ENCODE results near the gene PIGB. TPM values are rescaled to one million over a fixed set of nuclear protein-coding genes. Genes with fewer than 3 reads are reported as not detected.

The PIGB gene
- total and polyA plus RNA-seq, 2 of the 8 experiments (the other 6 are each of a cell fraction or from before 2014, with no cell fraction given) = 4.3 to 11.7 TPM

GRCh38 chr15:55394694-55395093 is 75.7 kb downstream of the PIGB start:
- Histone ChIP-seq H3K9ac (replicated peaks in 1 of 4; ENCODE audit: extremely low read depth in 1 of 4, low read depth in 3 of 4, low read length in 3 of 4) (no peak overlapping the region), H3K4me2 (ENCODE audit: insufficient read depth in 1 of 2, low read depth in 2 of 2, low read length in 2 of 2) (no peak overlapping the region), H3K4me1 (replicated peaks in 1 of 4; ENCODE audit: control insufficient read depth in 3 of 4, insufficient read depth in 4 of 4, low read length in 3 of 4) (no peaks in the 10 kb centered on the region), H4K5ac (ENCODE audit: insufficient read length, low read depth, low read length) (no peak overlapping the region), H3K36me3 (ENCODE audit: control insufficient read depth in 2 of 4, insufficient read depth in 4 of 4, low read length in 3 of 4) (no peaks in the 10 kb centered on the region), H3K79me2 (ENCODE audit: control insufficient read depth in 1 of 2, insufficient read depth in 2 of 2, low read length in 2 of 2) (no peaks in the 10 kb centered on the region), H2BK15ac (ENCODE audit: low read length) (no peak overlapping the region), H3K23me2 (ENCODE audit: low read depth, low read length) (no peaks in the 10 kb centered on the region), H3K23ac (ENCODE audit: insufficient read length) (no peak overlapping the region), H3K79me1 (ENCODE audit: low read depth, low read length) (no peaks in the 10 kb centered on the region), H2BK20ac (ENCODE audit: low read length) (no peak overlapping the region), H2BK5ac (ENCODE audit: low read depth, low read length) (no peak overlapping the region), H3K4ac (replicated peaks; ENCODE audit: insufficient read length, low read depth, low read length) (no peak overlapping the region), H4K91ac (replicated peaks; ENCODE audit: insufficient read length, low read length) (no peak overlapping the region), H2BK12ac (ENCODE audit: low read depth, low read length) (no peak overlapping the region), H4K8ac (ENCODE audit: extremely low read depth, insufficient read depth, low read length) (no peak overlapping the region), H3K14ac (ENCODE audit: insufficient read length) (no peak overlapping the region), H4K20me1 (replicated peaks in 1 of 2; ENCODE audit: control insufficient read depth in 1 of 2, insufficient read depth in 2 of 2, low read length in 2 of 2) (no peaks in the 10 kb centered on the region), H3K18ac (ENCODE audit: extremely low read depth, low read length) (no peak overlapping the region), H2AFZ (ENCODE audit: low read length) (no peak overlapping the region), H2AK5ac (ENCODE audit: low read depth, low read length) (no peak overlapping the region), H2BK120ac (replicated peaks; ENCODE audit: low read depth, low read length) (no peak overlapping the region), H3K27me3 (replicated peaks in 1 of 4; ENCODE audit: control insufficient read depth in 3 of 4, extremely low read depth in 1 of 4, insufficient read depth in 3 of 4, low read length in 3 of 4) (no peaks in the 10 kb centered on the region), H3K56ac (replicated peaks; ENCODE audit: insufficient read length, low read depth, low read length) (no peak overlapping the region), H3K9me3 (ENCODE audit: insufficient read depth in 2 of 2, low read depth in 1 of 2, low read length in 1 of 2) (peaks cover 0 to 4% of the 10 kb centered on the region in 2 experiments; a peak in 1 of 4 replicates), H3K27ac (ENCODE audit: low read depth, low read length) (no peak overlapping the region), H3K4me3 (ENCODE audit: extremely low read depth in 1 of 4, insufficient read depth in 2 of 4, low read depth in 3 of 4, low read length in 4 of 4) (no peak overlapping the region)
- ChIA-PET POLR2A (ENCODE audit: partially characterized antibody) (no interaction called here), CTCF (ENCODE audit: partially characterized antibody) (interaction anchor here (2.0 to 2.2 kb wide), 2 partner anchors 10 to 13 kb away, joined by 6 to 8 read pairs; partner anchors contain the start of genes CCPG1 and PIERCE2)
- 77% methylated on average over 1 of the region's 1 CpG; no CpG with 5 or more reads in 1 of the 2 experiments for WGBS, 2 experiments (ENCODE audit: extremely low coverage in 1 of 2, insufficient coverage in 1 of 2, insufficient read length in 1 of 2, insufficient replicate concordance in 2 of 2, low coverage in 1 of 2, low lambda C conversion rate in 2 of 2, missing lambda C conversion rate in 1 of 2)
- no peak for FAIRE-seq
- no peak for DNase-seq (ENCODE audit: low read depth in 1 of 2, low spot score in 2 of 2)
- TF ChIP-seq KDM1A (IDR thresholded peaks at IDR 0.05; ENCODE audit: borderline replicate concordance, low read length) = no peak
- TF ChIP-seq EP300 (IDR thresholded peaks at IDR 0.05; ENCODE audit: borderline replicate concordance in 1 of 2, low read depth in 2 of 2, low read length in 2 of 2) = no peak
- no peak for TF ChIP-seq RAD21 (IDR thresholded peaks at IDR 0.05 in 1 of 2, conservative IDR thresholded peaks at IDR 0.05 in 1 of 2; ENCODE audit: low read depth in 2 of 2, low read length in 2 of 2)
- TF ChIP-seq BACH1 (IDR thresholded peaks at IDR 0.05; ENCODE audit: low read length) = no peak
- no peak for TF ChIP-seq RBBP5 (IDR thresholded peaks at IDR 0.05; ENCODE audit: borderline replicate concordance, low read depth, low read length)
- TF ChIP-seq CTBP2 (IDR thresholded peaks at IDR 0.05; ENCODE audit: borderline replicate concordance, insufficient read depth, insufficient read length, low read length) = no peak
- TF ChIP-seq JUND (IDR thresholded peaks at IDR 0.05; ENCODE audit: low read length) = no peak
- no peak for TF ChIP-seq USF2 (IDR thresholded peaks at IDR 0.05; ENCODE audit: low read length)
- TF ChIP-seq ATF2 (IDR thresholded peaks at IDR 0.05; ENCODE audit: low read length) = no peak
- no peak for TF ChIP-seq ZNF274 (IDR thresholded peaks at IDR 0.05; ENCODE audit: borderline replicate concordance, extremely low read depth, low read length)
- no peak for TF ChIP-seq ASH2L (IDR thresholded peaks at IDR 0.05; ENCODE audit: low read length)

Data from H1 (cell line).